Cerebellar cortex (tissue), 1 donor: ENCODE measurements around the gene HOXB6.

Experiments used
- DNase-seq: peaks from one replicate; pipeline ENCODE4 v3.0.0-alpha.2; 2015; ENCODE audit warnings: low spot score

Gene HOXB6

GRCh38 chr17:48552466-48553189, 52.2 kb downstream of the HOXB6 start:
- no peak for DNase-seq

DNA sequence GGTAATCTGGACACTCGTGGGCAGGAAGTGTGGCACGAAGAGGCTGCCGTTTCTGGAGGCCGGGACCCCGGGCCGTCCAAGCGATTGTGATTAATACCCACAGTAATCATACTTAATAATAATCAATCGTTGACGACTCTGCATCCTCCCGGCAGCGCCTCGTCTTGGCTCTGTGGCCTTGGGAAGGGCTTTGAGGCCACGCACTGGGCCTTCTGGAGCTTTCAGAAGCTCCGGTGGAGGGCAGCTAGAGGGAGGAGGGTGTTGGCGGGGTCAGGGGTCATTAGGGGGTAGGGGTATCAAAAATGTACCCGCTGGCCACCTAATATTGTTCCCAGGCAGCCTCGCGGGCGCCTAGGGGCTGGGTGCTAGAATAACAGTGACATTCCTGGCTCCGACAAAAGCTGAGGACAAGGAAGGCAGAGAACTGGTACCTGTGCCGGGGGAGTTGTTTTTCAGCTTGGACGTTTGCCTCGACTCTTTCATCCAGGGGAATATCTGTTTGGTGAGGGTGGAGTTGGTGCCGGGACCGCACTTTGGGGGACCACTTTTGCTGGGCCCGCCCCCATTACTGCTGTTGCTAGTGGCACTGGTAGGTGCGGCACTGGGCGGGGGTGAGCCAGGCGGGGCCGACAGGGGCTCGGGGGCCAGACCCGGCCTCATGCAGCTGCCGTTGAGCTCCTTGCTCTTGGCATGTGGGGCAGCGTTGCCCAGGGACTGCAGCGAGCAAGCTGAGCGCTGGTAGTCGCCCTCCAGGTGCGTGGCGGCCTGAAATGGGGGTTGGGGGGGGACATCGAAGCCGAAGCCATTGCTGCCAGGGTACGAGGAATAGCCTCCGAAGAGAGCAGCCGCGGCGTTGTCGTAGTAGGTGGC, 53.0 kb downstream of the HOXB6 start:
- no peak for DNase-seq

DNA sequence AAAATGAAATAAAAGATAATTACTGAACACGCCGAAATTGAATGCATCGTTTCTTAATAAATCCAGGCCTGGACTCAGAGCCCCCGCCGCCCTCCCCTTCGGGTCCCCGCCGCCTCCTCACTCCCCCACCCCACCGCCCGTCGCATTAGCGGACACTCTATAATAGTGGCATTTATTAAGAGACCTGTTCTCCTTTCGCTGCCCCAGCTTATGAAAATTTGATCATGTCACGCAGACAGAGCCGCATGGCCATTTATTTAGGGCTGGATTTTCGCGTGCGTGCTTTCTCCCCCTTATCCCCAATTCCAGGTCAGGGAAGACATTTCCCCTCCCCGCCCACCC, 53.6 kb downstream of the HOXB6 start:
- no peak for DNase-seq

- DNase-seq, result no peak
Measured at GRCh38 chr17:48550502-48551213, 54.1 kb downstream of the HOXB6 start.

DNA sequence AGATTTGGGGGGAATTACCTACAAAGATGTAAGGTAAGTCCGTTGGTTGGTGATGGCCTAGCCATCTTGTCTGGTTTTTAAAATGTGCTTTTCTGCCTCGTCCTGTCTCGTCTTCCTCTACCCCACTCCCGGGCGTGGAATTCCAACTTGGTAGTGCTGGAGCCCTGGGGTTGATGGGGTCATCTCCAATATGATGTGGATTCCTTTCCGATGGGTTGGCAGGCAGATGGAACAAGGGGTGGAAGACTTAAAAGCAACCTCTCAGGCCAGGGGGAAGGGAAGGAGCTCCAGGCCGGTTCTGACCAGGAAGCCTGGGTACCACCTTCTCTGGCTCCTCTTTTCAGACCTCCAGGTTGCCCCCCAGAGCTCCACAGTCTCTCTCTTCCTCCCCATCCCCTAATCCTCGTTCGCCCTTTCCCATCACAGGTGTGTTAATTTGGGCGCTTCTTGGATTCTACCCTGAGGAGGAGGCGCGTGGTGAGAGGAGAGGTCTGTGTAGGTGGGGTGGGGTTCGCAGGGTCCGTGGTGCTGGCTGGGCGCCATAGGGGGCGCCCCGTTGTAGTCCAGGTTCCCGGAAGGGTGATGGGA, 54.8 kb downstream of the HOXB6 start:
- DNase-seq, result no peak

DNA sequence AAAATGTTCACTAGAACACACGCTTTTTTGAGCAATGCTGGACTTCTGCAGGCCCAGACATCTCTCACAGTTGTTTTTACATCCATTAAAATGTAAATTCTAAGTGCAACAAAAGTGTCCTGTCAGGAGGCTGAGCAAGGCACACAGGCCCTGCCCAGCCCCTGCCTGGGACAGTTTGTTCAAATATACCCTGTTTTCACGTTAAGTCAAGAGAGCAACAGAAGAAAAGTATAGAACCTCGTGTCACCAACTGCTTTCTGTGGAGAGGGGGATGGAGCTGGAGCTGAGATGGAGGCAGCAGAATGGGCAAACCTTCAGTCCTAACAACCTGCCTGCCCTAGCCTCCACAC, 55.5 kb downstream of the HOXB6 start:
- DNase-seq, result no peak

GRCh38 chr17:48548523-48549280, 56.1 kb downstream of the HOXB6 start:
- DNase-seq, result no peak

DNA sequence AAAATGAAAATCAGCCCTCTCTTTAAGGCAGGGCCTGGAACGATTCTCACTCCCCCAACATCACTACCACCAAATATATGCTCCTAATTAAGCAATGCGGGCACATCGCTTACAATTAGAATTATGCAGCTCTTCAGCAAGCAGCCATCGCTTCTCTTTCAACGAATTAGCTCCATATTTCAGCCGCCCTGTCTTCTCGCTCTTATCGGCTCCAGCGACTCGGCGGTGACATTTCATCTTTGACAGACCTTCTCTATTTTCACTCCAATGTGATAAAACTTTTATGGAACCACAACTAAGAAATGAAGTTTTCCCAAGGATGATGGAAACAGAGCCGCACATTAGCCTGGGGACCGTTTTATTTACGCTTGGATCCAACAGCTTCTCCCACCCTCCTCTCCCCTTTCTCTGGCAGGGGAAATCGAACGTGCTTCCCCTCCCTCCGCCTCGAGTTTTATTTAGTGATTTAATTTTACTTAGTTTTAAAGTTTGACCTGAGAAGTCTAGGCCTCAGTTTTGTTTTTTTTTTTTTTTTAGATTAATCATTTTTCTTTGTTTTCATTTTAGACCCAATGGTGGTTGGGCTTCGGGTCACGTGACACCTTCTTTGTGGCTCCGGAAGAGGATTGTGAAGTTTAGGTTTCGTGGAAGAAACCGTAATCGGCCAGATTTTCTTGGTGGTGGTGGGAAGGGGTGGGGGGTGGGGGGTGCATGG, 56.8 kb downstream of the HOXB6 start:
- DNase-seq, result no peak

- DNase-seq, result no peak
Measured at GRCh38 chr17:48546924-48547807, 57.6 kb downstream of the HOXB6 start.

DNA sequence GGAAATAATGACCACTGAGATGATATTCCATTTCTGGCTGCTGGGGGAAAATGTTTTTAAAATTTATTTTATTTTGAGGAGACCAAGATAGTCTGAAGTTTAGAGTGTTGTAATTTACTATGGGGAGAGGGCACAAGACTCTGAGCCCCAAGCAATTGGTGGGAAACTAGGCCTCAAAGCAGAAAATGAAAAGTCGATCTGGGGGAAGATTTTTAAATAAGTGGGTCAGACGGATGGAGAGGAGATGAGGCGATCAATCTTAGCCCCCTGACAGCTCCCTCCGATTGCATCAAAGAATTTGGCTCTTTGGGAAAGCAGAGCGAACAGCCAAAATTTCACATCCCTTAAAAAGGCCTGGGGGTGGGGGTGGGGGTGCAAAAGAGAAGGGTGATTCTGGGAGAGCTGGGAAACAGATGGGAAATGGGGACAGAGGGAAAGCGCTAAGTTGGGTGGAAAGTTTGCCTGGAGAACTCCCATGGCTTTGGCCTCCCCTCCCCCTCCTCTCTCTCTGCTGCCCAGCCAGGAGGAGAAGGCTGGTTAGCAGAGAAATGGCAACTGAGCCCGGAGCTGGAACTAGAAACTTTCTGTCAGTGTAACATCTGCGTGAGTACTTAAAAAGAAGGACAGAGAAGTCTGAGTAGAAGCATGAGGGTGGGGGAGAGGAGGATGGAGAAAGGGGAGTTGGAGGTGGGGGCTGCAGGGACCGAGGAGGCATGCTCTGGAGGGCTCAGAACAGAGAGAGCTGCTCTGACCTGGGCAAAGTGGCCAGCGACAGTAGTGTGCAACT, 58.5 kb downstream of the HOXB6 start:
- DNase-seq, result peak; percentile 52
